Measurements from ENCODE around the gene KRT6C.

DNA sequence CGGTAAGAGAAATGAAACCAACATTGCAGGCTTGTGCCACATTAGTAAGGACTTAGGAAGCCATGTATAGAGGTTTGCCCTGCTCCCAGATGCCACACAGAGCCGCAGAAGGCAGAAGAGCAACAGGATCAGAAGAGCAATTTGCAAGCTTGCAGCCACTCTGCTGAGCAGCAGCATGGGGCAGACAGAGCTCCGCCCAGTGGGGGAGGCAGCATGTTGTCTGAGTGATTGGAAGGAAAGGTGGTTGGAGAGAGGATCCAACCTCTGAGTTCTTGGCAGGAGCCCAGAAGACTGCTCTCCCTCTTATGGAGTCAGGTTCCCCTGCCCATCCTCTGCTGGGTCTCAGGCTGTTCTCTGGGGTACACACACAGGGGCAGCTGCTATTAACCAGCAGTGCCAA lies 21.8 kb upstream of the KRT6C start:
- TF ChIP-seq POLR2A (IDR thresholded peaks at IDR 0.05; ENCODE audit: low read length) (no peak), GATA1 (IDR thresholded peaks at IDR 0.05; ENCODE audit: low read depth, low read length) (no peak)
